Fibroblast of pulmonary artery (primary cell): ENCODE data around the gene GCM1.
A peak's percentile ranks its signal among the peaks of the same experiment; 100 is the strongest.

ENCODE experiments used
- DNase-seq: peaks from one replicate; pipeline ENCODE4 v3.0.0-alpha.2; 2010; ENCODE audit warnings: low read depth
- H3K4me3 ChIP-seq: replicated peaks from 2 replicates; pipeline ENCODE4 v1.5.1; 2011; ENCODE audit warnings: low read depth, mild to moderate bottlenecking, control low read depth, low read length, moderate library complexity
- TF ChIP-seq, protein P1 (sequence below): IDR thresholded peaks from 2 replicates; pipeline ENCODE4 v1.5.1; 2011; ENCODE audit warnings: mild to moderate bottlenecking, control low read depth, low read length, inconsistent platforms; ENCODE audit errors: missing control alignments

Gene GCM1

DNA sequence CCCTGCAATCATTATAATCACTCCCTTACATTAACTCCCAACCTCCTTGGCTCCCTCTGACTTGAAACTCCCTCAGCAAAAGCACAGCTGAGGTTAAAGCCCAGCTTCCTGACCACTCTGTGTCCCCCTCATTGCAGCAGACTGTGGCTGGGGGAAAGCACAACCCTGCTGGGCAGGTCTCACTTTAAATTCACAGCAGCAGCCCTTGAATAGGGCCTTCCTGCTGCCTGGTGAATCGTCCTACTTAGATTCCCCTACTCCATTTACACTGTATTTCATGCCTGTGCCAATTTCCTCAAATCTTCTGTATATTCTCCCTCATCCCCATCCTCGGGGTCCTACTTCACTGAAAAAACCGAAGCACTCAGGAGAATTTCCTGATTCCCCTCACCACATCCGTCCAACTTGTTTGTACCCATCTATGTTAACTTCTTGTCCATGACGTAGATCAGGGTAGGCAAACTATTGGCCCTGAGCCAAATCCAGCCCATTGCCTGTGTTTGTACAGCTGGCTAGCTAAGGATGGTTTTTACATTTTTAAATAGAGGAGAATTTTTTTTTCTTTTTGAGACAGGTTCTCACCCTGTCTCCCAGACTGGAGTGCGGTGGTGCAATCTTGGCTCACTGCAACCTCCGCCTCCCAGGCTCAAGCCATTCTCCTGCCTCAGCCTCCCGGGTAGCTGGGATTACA, 31.5 kb upstream of the GCM1 start:
- TF ChIP-seq, protein P1, sequence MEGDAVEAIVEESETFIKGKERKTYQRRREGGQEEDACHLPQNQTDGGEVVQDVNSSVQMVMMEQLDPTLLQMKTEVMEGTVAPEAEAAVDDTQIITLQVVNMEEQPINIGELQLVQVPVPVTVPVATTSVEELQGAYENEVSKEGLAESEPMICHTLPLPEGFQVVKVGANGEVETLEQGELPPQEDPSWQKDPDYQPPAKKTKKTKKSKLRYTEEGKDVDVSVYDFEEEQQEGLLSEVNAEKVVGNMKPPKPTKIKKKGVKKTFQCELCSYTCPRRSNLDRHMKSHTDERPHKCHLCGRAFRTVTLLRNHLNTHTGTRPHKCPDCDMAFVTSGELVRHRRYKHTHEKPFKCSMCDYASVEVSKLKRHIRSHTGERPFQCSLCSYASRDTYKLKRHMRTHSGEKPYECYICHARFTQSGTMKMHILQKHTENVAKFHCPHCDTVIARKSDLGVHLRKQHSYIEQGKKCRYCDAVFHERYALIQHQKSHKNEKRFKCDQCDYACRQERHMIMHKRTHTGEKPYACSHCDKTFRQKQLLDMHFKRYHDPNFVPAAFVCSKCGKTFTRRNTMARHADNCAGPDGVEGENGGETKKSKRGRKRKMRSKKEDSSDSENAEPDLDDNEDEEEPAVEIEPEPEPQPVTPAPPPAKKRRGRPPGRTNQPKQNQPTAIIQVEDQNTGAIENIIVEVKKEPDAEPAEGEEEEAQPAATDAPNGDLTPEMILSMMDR: no peak
- H3K4me3 ChIP-seq: no peak overlapping the region
- DNase-seq: peak; percentile 61

DNA sequence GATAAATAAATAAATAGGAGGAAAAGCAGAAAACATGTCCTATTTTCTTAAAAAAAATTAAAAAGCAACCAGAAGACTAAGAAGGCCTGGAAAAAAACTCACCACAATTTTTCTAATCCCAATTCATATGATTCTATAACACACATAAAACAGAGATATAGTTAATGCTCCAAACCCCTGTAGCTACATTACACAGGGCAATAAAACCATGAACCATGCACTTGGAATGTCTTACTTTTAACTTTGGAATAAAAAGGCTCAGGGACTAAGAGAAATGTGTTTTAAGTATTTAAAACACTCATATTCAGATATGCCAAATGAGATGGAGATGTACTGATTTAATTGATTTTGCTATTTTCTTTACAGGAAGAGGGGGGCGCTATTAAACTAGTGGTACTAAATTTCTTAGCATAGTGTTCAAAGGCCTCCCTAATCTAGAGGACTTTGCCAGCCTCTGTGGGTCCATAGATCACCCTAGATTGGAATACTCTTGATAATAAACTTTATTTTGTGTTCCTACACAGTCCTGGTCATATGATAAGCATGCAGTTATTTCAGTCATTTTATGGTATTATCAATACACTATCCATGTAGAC, 30.3 kb upstream of the GCM1 start:
- no peak overlapping the region for H3K4me3 ChIP-seq
- no peak for DNase-seq
- TF ChIP-seq, protein P1: no peak

- DNase-seq: no peak
- H3K4me3 ChIP-seq: no peak overlapping the region
- TF ChIP-seq, protein P1: no peak
Observed at GRCh38 chr6:53175027-53175426, 26.4 kb upstream of the GCM1 start.

- TF ChIP-seq, protein P1: no peak
- no peak overlapping the region for H3K4me3 ChIP-seq
- DNase-seq: no peak
Observed at GRCh38 chr6:53172468-53172803, 23.8 kb upstream of the GCM1 start.

DNA sequence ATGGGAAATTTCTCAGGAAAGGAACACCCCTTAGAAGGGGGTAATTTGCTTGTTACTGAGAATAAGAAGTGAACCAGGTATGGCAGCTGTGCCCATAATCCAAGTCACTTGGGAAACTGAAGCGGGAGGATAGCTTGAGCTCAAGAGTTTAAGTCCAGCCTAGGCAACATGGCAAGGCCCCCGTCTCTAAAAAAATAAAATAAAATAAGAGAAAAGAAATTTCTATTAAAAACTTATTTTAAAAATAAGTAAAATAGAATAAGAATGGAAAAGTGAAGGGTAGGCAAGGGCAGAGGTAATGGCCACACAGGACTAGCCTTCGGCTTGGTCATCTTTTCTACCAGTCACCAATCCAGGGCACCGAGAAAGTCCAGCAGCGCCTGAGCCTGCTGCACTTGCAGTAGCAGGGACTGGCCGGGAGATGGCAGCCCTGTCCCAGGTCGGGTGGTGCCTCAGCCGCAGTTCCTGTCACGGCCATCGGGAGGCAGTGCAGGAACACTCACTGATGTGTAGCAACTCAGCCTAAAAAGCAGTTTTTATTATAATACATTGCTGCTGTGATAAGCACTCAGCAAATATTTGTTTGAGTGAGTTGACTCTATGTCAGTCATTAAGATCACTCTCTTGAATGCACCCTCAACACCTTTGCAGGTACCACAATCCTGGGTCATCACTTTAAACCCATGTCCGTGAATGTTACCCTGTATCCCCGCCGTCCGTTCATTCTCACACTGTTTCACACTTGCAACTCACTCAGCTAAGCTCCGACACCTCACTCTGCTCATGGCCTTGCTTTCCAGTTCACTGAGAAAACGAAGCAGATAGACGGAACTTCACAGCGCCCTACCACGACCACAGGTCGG, 23.2 kb upstream of the GCM1 start:
- DNase-seq: peak; percentile 84
- TF ChIP-seq, protein P1: no peak
- H3K4me3 ChIP-seq: no peak overlapping the region

- H3K4me3 ChIP-seq: no peak overlapping the region
- DNase-seq: peak; percentile 52
- TF ChIP-seq, protein P1: no peak
Observed at GRCh38 chr6:53168516-53169267, 20.1 kb upstream of the GCM1 start.
